ENCODE results near the gene TMTC2. TPM values are rescaled to one million over a fixed set of nuclear protein-coding genes. Genes with fewer than 3 reads are reported as not detected.

Gene TMTC2
- total RNA-seq, 6 experiments from 2014 or later, result 0.74 to 1.9 (median 0.96) TPM

- Histone ChIP-seq H3K27me3 (no peaks in the 10 kb centered on the region), H3K4me1 (no peaks in the 10 kb centered on the region), H3K36me3 (no peaks in the 10 kb centered on the region), H3K27ac (no peak overlapping the region), H3K4me3 (no peak overlapping the region), H3K9me3 (no peaks in the 10 kb centered on the region)
- DNase-seq (no peak), ATAC-seq (no peak)
- 58% methylated on average over 4 of the region's 4 CpGs for WGBS (ENCODE audit: insufficient coverage, low coverage, low lambda C conversion rate, missing lambda C conversion rate)
- intact Hi-C loops (cut with DNase I), result no loop called here
- TF ChIP-seq CTCF (IDR thresholded peaks at IDR 0.05) (no peak), POLR2A (IDR thresholded peaks at IDR 0.05) (no peak)
Observed at GRCh38 chr12:82745807-82746206, 59.1 kb downstream of the TMTC2 start.

GRCh38 chr12:82746668-82747067, 60.0 kb downstream of the TMTC2 start:
- TF ChIP-seq POLR2A (IDR thresholded peaks at IDR 0.05) (no peak), CTCF (IDR thresholded peaks at IDR 0.05) (no peak)
- H3K9me3 ChIP-seq, result no peaks in the 10 kb centered on the region
- DNase-seq (no peak), ATAC-seq (no peak)
- 65% methylated on average over 2 of the region's 2 CpGs for WGBS (ENCODE audit: insufficient coverage, low coverage, low lambda C conversion rate, missing lambda C conversion rate)
- no peaks in the 10 kb centered on the region for H3K4me1 ChIP-seq
- intact Hi-C loops (cut with DNase I), result no loop called here
- no peak overlapping the region for H3K27ac ChIP-seq
- H3K27me3 ChIP-seq, result no peaks in the 10 kb centered on the region
- no peak overlapping the region for H3K4me3 ChIP-seq
- no peaks in the 10 kb centered on the region for H3K36me3 ChIP-seq

- 50% methylated on average over 4 of the region's 4 CpGs for WGBS (ENCODE audit: insufficient coverage, low coverage, low lambda C conversion rate, missing lambda C conversion rate)
- Histone ChIP-seq H3K4me3 (no peak overlapping the region), H3K27ac (no peak overlapping the region), H3K9me3 (no peaks in the 10 kb centered on the region), H3K27me3 (no peaks in the 10 kb centered on the region), H3K4me1 (no peaks in the 10 kb centered on the region), H3K36me3 (no peaks in the 10 kb centered on the region)
- DNase-seq (no peak), ATAC-seq (no peak)
- TF ChIP-seq POLR2A (IDR thresholded peaks at IDR 0.05) (no peak), CTCF (IDR thresholded peaks at IDR 0.05) (no peak)
- intact Hi-C loops (cut with DNase I), result no loop called here
Observed at GRCh38 chr12:82749015-82749414, 62.3 kb downstream of the TMTC2 start.

- Histone ChIP-seq H3K4me1 (peaks cover 0 to 9% (median 0%) of the 10 kb centered on the region in 4 donors), H3K9me3 (no peaks in the 10 kb centered on the region), H3K27me3 (no peaks in the 10 kb centered on the region), H3K27ac (no peak overlapping the region), H3K4me3 (no peak overlapping the region), H3K36me3 (no peaks in the 10 kb centered on the region)
- TF ChIP-seq POLR2A (IDR thresholded peaks at IDR 0.05) (no peak), CTCF (IDR thresholded peaks at IDR 0.05) (no peak)
- intact Hi-C loops (cut with DNase I), result no loop called here
- ATAC-seq (no peak), DNase-seq (no peak)
Observed at GRCh38 chr12:82754856-82755255, 68.2 kb downstream of the TMTC2 start.

GRCh38 chr12:82756303-82756702, 69.6 kb downstream of the TMTC2 start:
- Histone ChIP-seq H3K27ac (no peak overlapping the region), H3K4me3 (no peak overlapping the region), H3K4me1 (peaks cover 0 to 9% (median 0%) of the 10 kb centered on the region in 4 donors), H3K27me3 (no peaks in the 10 kb centered on the region), H3K9me3 (no peaks in the 10 kb centered on the region), H3K36me3 (no peaks in the 10 kb centered on the region)
- intact Hi-C loops (cut with DNase I), result no loop called here
- no peak for DNase-seq
- TF ChIP-seq POLR2A (IDR thresholded peaks at IDR 0.05), result no peak
- no peak for TF ChIP-seq CTCF (IDR thresholded peaks at IDR 0.05)
- no peak for ATAC-seq
- 100% methylated on average over 2 of the region's 2 CpGs for WGBS (ENCODE audit: insufficient coverage, low coverage, low lambda C conversion rate, missing lambda C conversion rate)
